H1 (cell line): Measurements from ENCODE around the gene OR10K1. TPM values are rescaled to one million over a fixed set of nuclear protein-coding genes. Genes with fewer than 3 reads are reported as not detected.

Experiments
- CTCF ChIA-PET: fragments of 300-600 bp; sonication (Branson Sonifier 250); formaldehyde crosslinking; loops from one replicate; lab custom pipeline; 2021; ENCODE audit not compliant: partially characterized antibody; lab: Charles Lee
- POLR2A ChIA-PET: fragments of 300-600 bp; sonication (Branson Sonifier 250); formaldehyde crosslinking; loops from one replicate; lab custom pipeline; 2021; ENCODE audit warnings: inconsistent platforms; ENCODE audit not compliant: partially characterized antibody; lab: Charles Lee
- DNase-seq, 2 experiments: peaks; one replicate each; pipeline versions ENCODE4 v3.0.0 to v3.0.0-alpha.2; 2010 to 2022; ENCODE audit warnings: low spot score in 2 of 2, low read depth in 1 of 2, mixed read lengths in 1 of 2
- FAIRE-seq: peaks from 2 replicates; lab custom pipeline; 2011; peaks lifted over from hg19 to GRCh38; lab: Jason Lieb, UNC
- H2AFZ ChIP-seq: 2 replicates; pipeline ENCODE4 v1.8.1; 2012; ENCODE audit warnings: low read length, inconsistent platforms
- H2AK5ac ChIP-seq: 2 replicates; pipeline ENCODE4 v1.6.1; 2013; ENCODE audit warnings: low read depth, low read length
- H2BK120ac ChIP-seq: replicated peaks from 2 replicates; pipeline ENCODE3; 2013; ENCODE audit warnings: low read depth, low read length, inconsistent platforms
- H2BK12ac ChIP-seq: 2 replicates; pipeline ENCODE4 v1.6.1; 2013; ENCODE audit warnings: low read depth, low read length
- H2BK15ac ChIP-seq: 2 replicates; pipeline ENCODE4 v1.6.1; 2013; ENCODE audit warnings: low read length
- H2BK20ac ChIP-seq: 2 replicates; pipeline ENCODE4 v1.6.1; 2013; ENCODE audit warnings: low read length
- H2BK5ac ChIP-seq: 2 replicates; pipeline ENCODE4 v1.6.1; 2013; ENCODE audit warnings: low read depth, low read length
- H3K14ac ChIP-seq: 2 replicates; pipeline ENCODE4 v1.6.1; 2013; ENCODE audit warnings: inconsistent platforms; ENCODE audit not compliant: insufficient read length
- H3K18ac ChIP-seq: 2 replicates; pipeline ENCODE4 v1.6.1; 2013; ENCODE audit warnings: low read length; ENCODE audit errors: extremely low read depth
- H3K23ac ChIP-seq: 2 replicates; pipeline ENCODE4 v1.6.1; 2013; ENCODE audit warnings: inconsistent platforms; ENCODE audit not compliant: insufficient read length
- H3K23me2 ChIP-seq: 2 replicates; pipeline ENCODE4 v1.6.1; 2013; ENCODE audit warnings: low read depth, low read length
- H3K27ac ChIP-seq: 2 replicates; pipeline ENCODE4 v1.6.1; 2011; ENCODE audit warnings: low read depth, low read length, inconsistent platforms
- H3K27me3 ChIP-seq, 4 experiments: replicated peaks in 1 of 4; 1 replicate in 1 of 4; 2 replicates in 3 of 4; pipeline versions ENCODE4 v1.6.1 to v1.8.1; 2011 to 2013; ENCODE audit warnings: low read length in 3 of 4, mild to moderate bottlenecking in 3 of 4, inconsistent platforms in 2 of 4, mixed read lengths in 2 of 4, moderate library complexity in 1 of 4; ENCODE audit not compliant: control insufficient read depth in 3 of 4, insufficient read depth in 3 of 4; ENCODE audit errors: extremely low read depth in 1 of 4
- H3K36me3 ChIP-seq, 4 experiments: 2 replicates each; pipeline versions ENCODE4 v1.6.1 to v1.8.1; 2011 to 2013; ENCODE audit warnings: mild to moderate bottlenecking in 4 of 4, low read length in 3 of 4, moderate library complexity in 2 of 4, control low read depth in 1 of 4, inconsistent platforms in 1 of 4; ENCODE audit not compliant: insufficient read depth in 4 of 4, control insufficient read depth in 2 of 4
- H3K4ac ChIP-seq: replicated peaks from 2 replicates; pipeline ENCODE3; 2013; ENCODE audit warnings: low read length, low read depth, mixed read lengths, inconsistent platforms; ENCODE audit not compliant: insufficient read length
- H3K4me1 ChIP-seq, 4 experiments: replicated peaks in 1 of 4; 1 replicate in 1 of 4; 2 replicates in 3 of 4; pipeline versions ENCODE4 v1.6.1 to v1.8.1; 2011 to 2013; ENCODE audit warnings: low read length in 3 of 4, inconsistent platforms in 2 of 4, mixed read lengths in 1 of 4; ENCODE audit not compliant: insufficient read depth in 4 of 4, control insufficient read depth in 3 of 4
- H3K4me2 ChIP-seq, 2 experiments: 2 replicates each; pipeline versions ENCODE4 v1.6.1 to v1.8.1; 2011 to 2013; ENCODE audit warnings: low read depth in 2 of 2, low read length in 2 of 2, control low read depth in 1 of 2, inconsistent platforms in 1 of 2, mild to moderate bottlenecking in 1 of 2; ENCODE audit not compliant: insufficient read depth in 1 of 2
- H3K4me3 ChIP-seq, 4 experiments: fragments of 200-600, 300-600 bp in 1 of 4; sonication (generic), shearing (Covaris generic), sonication (Bioruptor Twin) in 1 of 4; 2 replicates each; pipeline versions ENCODE4 v1.5.1 to v1.8.1; 2011 to 2016; ENCODE audit warnings: low read length in 4 of 4, low read depth in 3 of 4, control low read depth in 2 of 4, inconsistent platforms in 2 of 4, mild to moderate bottlenecking in 2 of 4, mixed read lengths in 1 of 4, moderate library complexity in 1 of 4; ENCODE audit not compliant: insufficient read depth in 2 of 4; ENCODE audit errors: extremely low read depth in 1 of 4
- H3K56ac ChIP-seq: replicated peaks from 2 replicates; pipeline ENCODE3; 2013; ENCODE audit warnings: low read depth, mild to moderate bottlenecking, mixed read lengths, low read length, inconsistent platforms; ENCODE audit not compliant: insufficient read length
- H3K79me1 ChIP-seq: 2 replicates; pipeline ENCODE4 v1.6.1; 2013; ENCODE audit warnings: low read depth, low read length, control low read depth
- H3K79me2 ChIP-seq, 2 experiments: 2 replicates each; pipeline versions ENCODE4 v1.6.1 to v1.8.1; 2012 to 2013; ENCODE audit warnings: low read length in 2 of 2, mild to moderate bottlenecking in 2 of 2, inconsistent platforms in 1 of 2; ENCODE audit not compliant: insufficient read depth in 2 of 2, control insufficient read depth in 1 of 2
- H3K9ac ChIP-seq, 4 experiments: replicated peaks in 1 of 4; 1 replicate in 1 of 4; 2 replicates in 3 of 4; pipeline versions ENCODE4 v1.6.1 to v1.8.1; 2011 to 2013; ENCODE audit warnings: low read depth in 3 of 4, low read length in 3 of 4, control low read depth in 2 of 4, mild to moderate bottlenecking in 2 of 4, moderate library complexity in 2 of 4, inconsistent platforms in 1 of 4; ENCODE audit errors: extremely low read depth in 1 of 4
- H3K9me3 ChIP-seq, 2 experiments: 2 replicates each; pipeline versions ENCODE4 v1.6.1 to v1.8.1; 2012 to 2013; ENCODE audit warnings: mild to moderate bottlenecking in 2 of 2, moderate library complexity in 2 of 2, control low read depth in 1 of 2, inconsistent platforms in 1 of 2, low read depth in 1 of 2, low read length in 1 of 2, mixed read lengths in 1 of 2; ENCODE audit not compliant: insufficient read depth in 2 of 2
- H4K20me1 ChIP-seq, 2 experiments: replicated peaks in 1 of 2; 2 replicates each; pipeline versions ENCODE3 to v1.8.1; 2011 to 2013; ENCODE audit warnings: inconsistent platforms in 2 of 2, low read length in 2 of 2, mild to moderate bottlenecking in 1 of 2; ENCODE audit not compliant: insufficient read depth in 2 of 2, control insufficient read depth in 1 of 2
- H4K5ac ChIP-seq: 2 replicates; pipeline ENCODE4 v1.6.1; 2013; ENCODE audit warnings: low read length, low read depth, mixed read lengths, inconsistent platforms; ENCODE audit not compliant: insufficient read length
- H4K8ac ChIP-seq: 2 replicates; pipeline ENCODE4 v1.8.0; 2013; ENCODE audit warnings: mild to moderate bottlenecking, moderate library complexity, low read length, inconsistent platforms; ENCODE audit not compliant: insufficient read depth; ENCODE audit errors: extremely low read depth
- H4K91ac ChIP-seq: replicated peaks from 2 replicates; pipeline ENCODE3; 2013; ENCODE audit warnings: low read length, mixed read lengths, inconsistent platforms; ENCODE audit not compliant: insufficient read length
- SP2 ChIP-seq: IDR thresholded peaks from 2 replicates; pipeline ENCODE4 v1.6.1; 2012; ENCODE audit warnings: mild to moderate bottlenecking, low read length, inconsistent platforms
- WGBS, 2 experiments: shearing (Covaris generic) in 1 of 2; methylation state at CpG; one replicate each; pipeline versions ENCODE4 v1.1.6 to v1.1.7; 2013 to 2015; ENCODE audit warnings: low lambda C conversion rate in 2 of 2, mixed read lengths in 2 of 2, inconsistent platforms in 1 of 2, low coverage in 1 of 2, missing lambda C conversion rate in 1 of 2; ENCODE audit not compliant: insufficient replicate concordance in 2 of 2, insufficient coverage in 1 of 2, insufficient read length in 1 of 2; ENCODE audit errors: extremely low coverage in 1 of 2, missing lambda C conversion rate in 1 of 2; 5-methylcytosine and 5-hydroxymethylcytosine counted together
- polyA plus RNA-seq, 7 experiments: library from polyadenylated mRNA; depleted of rRNA in 3 of 7; stranded (reverse) in 5 of 7; unstranded in 2 of 7; fragments of >200 nt in 5 of 7; fragments of 200-250 nt in 2 of 7; gene quantifications; 1 replicate in 5 of 7; 2 replicates in 1 of 7; 4 replicates in 1 of 7; pipeline versions ENCODE4 v1.2.1 to v1.2.3, GENCODE V29; 2011 to 2013; ENCODE audit warnings: missing spikeins in 2 of 7, mixed read lengths in 2 of 7
- total RNA-seq: library from RNA; stranded (reverse); fragmentation: NEBNext Ultra II Directional; extraction: Animal tissue kit (Norgen Biotek cat#: 25700); gene quantifications from 2 replicates; pipeline ENCODE4 v1.2.1, GENCODE V29; 2021

Gene OR10K1
- total and polyA plus RNA-seq, 2 of the 8 experiments (the other 6 are each of a cell fraction or from before 2014, with no cell fraction given): not detected

- H3K23me2 ChIP-seq: no peaks in the 10 kb centered on the region
- H4K91ac ChIP-seq: no peak overlapping the region
- no peak overlapping the region for H2BK15ac ChIP-seq
- H2BK5ac ChIP-seq: no peak overlapping the region
- H4K20me1 ChIP-seq: no peaks in the 10 kb centered on the region
- H3K56ac ChIP-seq: no peak overlapping the region
- ChIA-PET CTCF (interaction anchor here (2.6 kb wide), 1 partner anchor 287 kb away, joined by 9 read pairs; no protein-coding TSS in a partner anchor), POLR2A (no interaction called here)
- no peak overlapping the region for H4K5ac ChIP-seq
- 81% methylated on average over 3 of the region's 3 CpGs; no CpG with 5 or more reads in 1 of the 2 experiments for WGBS, 2 experiments
- no peak overlapping the region for H2AK5ac ChIP-seq
- H3K4me1 ChIP-seq: no peaks in the 10 kb centered on the region
- no peak for TF ChIP-seq SP2
- H3K79me1 ChIP-seq: no peaks in the 10 kb centered on the region
- no peak overlapping the region for H3K18ac ChIP-seq
- no peaks in the 10 kb centered on the region for H3K27me3 ChIP-seq
- H3K23ac ChIP-seq: no peak overlapping the region
- H2BK120ac ChIP-seq: no peak overlapping the region
- no peak for DNase-seq
- no peak overlapping the region for H2AFZ ChIP-seq
- no peak overlapping the region for H3K14ac ChIP-seq
- no peak overlapping the region for H2BK20ac ChIP-seq
- no peak overlapping the region for H3K4ac ChIP-seq
- FAIRE-seq: no peak
- H3K27ac ChIP-seq: no peak overlapping the region
- no peaks in the 10 kb centered on the region for H3K36me3 ChIP-seq
- H3K9me3 ChIP-seq: no peaks in the 10 kb centered on the region
- no peak overlapping the region for H3K9ac ChIP-seq
- H4K8ac ChIP-seq: no peak overlapping the region
- H3K4me3 ChIP-seq: no peak overlapping the region
- no peak overlapping the region for H3K4me2 ChIP-seq
- H2BK12ac ChIP-seq: no peak overlapping the region
- H3K79me2 ChIP-seq: no peaks in the 10 kb centered on the region
Observed at GRCh38 chr1:158491316-158491715, 29.7 kb downstream of the OR10K1 start.
